ENCODE results near the gene GNB1.

GRCh38 chr1:1788136-1788535 is 102.8 kb downstream of the GNB1 start:
- no peak for TF ChIP-seq CTCF (IDR thresholded peaks at IDR 0.05)
- TF ChIP-seq POLR2A (IDR thresholded peaks at IDR 0.05): no peak
